IMR-90 (cell line): Measurements from ENCODE around the gene KIF16B. TPM values are rescaled to one million over a fixed set of nuclear protein-coding genes. Genes with fewer than 3 reads are reported as not detected.

Experiments
- ATAC-seq: fragments of 200-7000 bp; cut with Tn5 transposase; 2 replicates; pipeline ENCODE4 v1.9.1; 2020; ENCODE audit warnings: low read depth, mild to moderate bottlenecking, moderate library complexity
- BruUV-seq: library from RNA; stranded (reverse); fragments of 400-500 nt; replicated peaks from 2 replicates; lab custom pipeline; 2021; lab: Mats Ljungman, UMichigan
- CTCF ChIA-PET: fragments of 300-600 bp; formaldehyde crosslinking; extraction: SDS; loops from one replicate; lab custom pipeline; 2021; ENCODE audit warnings: antibody characterized with exemption; lab: Yijun Ruan, JAX
- POLR2A ChIA-PET: fragments of 300-600 bp; sonication (Branson Sonifier 250); formaldehyde crosslinking; loops from one replicate; lab custom pipeline; 2022; ENCODE audit warnings: antibody characterized with exemption; ENCODE audit not compliant: unreplicated experiment; lab: Charles Lee
- DNase-seq: peaks from one replicate; pipeline ENCODE4 v3.0.0; 2013
- H2AFZ ChIP-seq: replicated peaks from 2 replicates; pipeline ENCODE3; 2013; ENCODE audit warnings: low read length, mild to moderate bottlenecking; ENCODE audit not compliant: poor library complexity
- H2AK5ac ChIP-seq: 2 replicates; pipeline ENCODE4 v1.6.1; 2013; ENCODE audit warnings: low read depth, low read length, inconsistent platforms
- H2AK9ac ChIP-seq: replicated peaks from 2 replicates; pipeline ENCODE3; 2013; ENCODE audit warnings: mild to moderate bottlenecking, low read depth, low read length, moderate library complexity; ENCODE audit not compliant: poor library complexity
- H2BK120ac ChIP-seq: 2 replicates; pipeline ENCODE4 v1.6.1; 2013; ENCODE audit warnings: low read depth, low read length, inconsistent platforms
- H2BK15ac ChIP-seq: 3 replicates; pipeline ENCODE4 v1.6.1; 2013; ENCODE audit warnings: low read depth, low read length, inconsistent platforms
- H2BK20ac ChIP-seq: 2 replicates; pipeline ENCODE4 v1.6.1; 2013; ENCODE audit warnings: low read depth, mild to moderate bottlenecking, inconsistent platforms, low read length, moderate library complexity
- H2BK5ac ChIP-seq: 2 replicates; pipeline ENCODE4 v1.6.1; 2013; ENCODE audit warnings: mild to moderate bottlenecking, low read depth, low read length, inconsistent platforms; ENCODE audit not compliant: poor library complexity, severe bottlenecking
- H3K14ac ChIP-seq: replicated peaks from 2 replicates; pipeline ENCODE4 v1.6.1; 2013; ENCODE audit warnings: low read depth, low read length, inconsistent platforms
- H3K18ac ChIP-seq: 2 replicates; pipeline ENCODE4 v1.6.1; 2013; ENCODE audit warnings: low read depth, low read length, control low read depth
- H3K23ac ChIP-seq: 2 replicates; pipeline ENCODE4 v1.6.1; 2013; ENCODE audit warnings: low read depth, low read length, inconsistent platforms
- H3K27ac ChIP-seq: 2 replicates; pipeline ENCODE4 v1.5.1; 2013; ENCODE audit warnings: mild to moderate bottlenecking, control low read depth, low read length; ENCODE audit not compliant: insufficient read depth
- H3K27me3 ChIP-seq: 2 replicates; pipeline ENCODE4 v1.6.1; 2013; ENCODE audit warnings: low read length; ENCODE audit not compliant: control insufficient read depth, insufficient read depth
- H3K36me3 ChIP-seq: 2 replicates; pipeline ENCODE4 v1.6.1; 2013; ENCODE audit warnings: low read length, mixed read lengths; ENCODE audit not compliant: control insufficient read depth, insufficient read depth
- H3K4ac ChIP-seq: 2 replicates; pipeline ENCODE4 v1.6.1; 2013; ENCODE audit warnings: low read depth, low read length, inconsistent platforms
- H3K4me1 ChIP-seq: 2 replicates; pipeline ENCODE4 v1.6.1; 2013; ENCODE audit warnings: low read length, mixed read lengths; ENCODE audit not compliant: control insufficient read depth, insufficient read depth
- H3K4me2 ChIP-seq: 2 replicates; pipeline ENCODE4 v1.6.1; 2013; ENCODE audit warnings: low read depth, mild to moderate bottlenecking, control low read depth, low read length, moderate library complexity
- H3K4me3 ChIP-seq: 2 replicates; pipeline ENCODE4 v1.5.1; 2013; ENCODE audit warnings: low read depth, mild to moderate bottlenecking, control low read depth, low read length, moderate library complexity; ENCODE audit not compliant: insufficient read depth
- H3K56ac ChIP-seq: 2 replicates; pipeline ENCODE4 v1.6.1; 2013; ENCODE audit warnings: low read length, inconsistent platforms; ENCODE audit not compliant: insufficient read depth; ENCODE audit errors: extremely low read depth
- H3K79me1 ChIP-seq, 2 experiments: 2 replicates each; pipeline ENCODE4 v1.6.1; 2013; ENCODE audit warnings: low read length in 2 of 2, inconsistent platforms in 1 of 2, low read depth in 1 of 2
- H3K9ac ChIP-seq: 2 replicates; pipeline ENCODE4 v1.6.1; 2013; ENCODE audit warnings: low read depth, low read length, control low read depth
- H3K9me1 ChIP-seq: 2 replicates; pipeline ENCODE4 v1.6.1; 2013; ENCODE audit warnings: low read length, inconsistent platforms; ENCODE audit not compliant: insufficient read depth
- H3K9me3 ChIP-seq: 2 replicates; pipeline ENCODE4 v1.6.1; 2013; ENCODE audit warnings: low read length; ENCODE audit not compliant: control insufficient read depth, insufficient read depth
- H4K20me1 ChIP-seq: 2 replicates; pipeline ENCODE4 v1.6.1; 2013; ENCODE audit warnings: low read length, inconsistent platforms; ENCODE audit not compliant: insufficient read depth
- H4K5ac ChIP-seq: 2 replicates; pipeline ENCODE4 v1.6.1; 2013; ENCODE audit warnings: mild to moderate bottlenecking, low read depth, low read length, control low read depth
- H4K8ac ChIP-seq, 2 experiments: 2 replicates each; pipeline ENCODE4 v1.6.1; 2013; ENCODE audit warnings: low read depth in 2 of 2, low read length in 2 of 2, control low read depth in 1 of 2, inconsistent platforms in 1 of 2
- H4K91ac ChIP-seq: 2 replicates; pipeline ENCODE4 v1.6.1; 2013; ENCODE audit warnings: low read depth, low read length, inconsistent platforms; ENCODE audit not compliant: insufficient read depth
- BHLHE40 ChIP-seq: fragments of 150-350 bp; IDR thresholded peaks from 2 replicates; pipeline ENCODE4 v1.6.1; 2016; ENCODE audit warnings: mild to moderate bottlenecking, low read depth, low read length
- CEBPB ChIP-seq: IDR thresholded peaks from 2 replicates; pipeline ENCODE4 v1.6.1; 2012; ENCODE audit warnings: low read depth, low read length, improper control_type of control experiment
- CHD1 ChIP-seq: IDR thresholded peaks from 2 replicates; pipeline ENCODE4 v1.6.1; 2012; ENCODE audit warnings: low read depth, low read length, improper control_type of control experiment
- CTCF ChIP-seq: conservative IDR thresholded peaks from 2 replicates; pipeline ENCODE4 v1.5.1; 2012; ENCODE audit warnings: mild to moderate bottlenecking, low read depth, low read length, improper control_type of control experiment
- ELK1 ChIP-seq: fragments of 150-350 bp; IDR thresholded peaks from 2 replicates; pipeline ENCODE4 v1.6.1; 2016; ENCODE audit warnings: low read depth, mild to moderate bottlenecking, low read length, moderate library complexity, borderline replicate concordance
- FOS ChIP-seq: fragments of 150-350 bp; IDR thresholded peaks from 2 replicates; pipeline ENCODE4 v1.6.1; 2016; ENCODE audit warnings: low read depth, low read length
- MAFK ChIP-seq: IDR thresholded peaks from 2 replicates; pipeline ENCODE4 v1.6.1; 2012; ENCODE audit warnings: low read depth, low read length, improper control_type of control experiment
- MAZ ChIP-seq: IDR thresholded peaks from 2 replicates; pipeline ENCODE4 v1.6.1; 2012; ENCODE audit warnings: low read depth, mild to moderate bottlenecking, low read length, improper control_type of control experiment, moderate library complexity, borderline replicate concordance
- MXI1 ChIP-seq: IDR thresholded peaks from 2 replicates; pipeline ENCODE4 v1.6.1; 2012; ENCODE audit warnings: low read depth, mild to moderate bottlenecking, low read length, moderate library complexity, borderline replicate concordance
- NFE2L2 ChIP-seq: fragments of 150-350 bp; IDR thresholded peaks from 2 replicates; pipeline ENCODE4 v1.6.1; 2016; ENCODE audit warnings: low read depth, mild to moderate bottlenecking, low read length
- POLR2A ChIP-seq: IDR thresholded peaks from 2 replicates; pipeline ENCODE4 v1.6.1; 2012; ENCODE audit warnings: mild to moderate bottlenecking, low read depth, low read length
- RAD21 ChIP-seq: IDR thresholded peaks from 2 replicates; pipeline ENCODE4 v1.6.1; 2012; ENCODE audit warnings: low read length, improper control_type of control experiment
- RCOR1 ChIP-seq: IDR thresholded peaks from 2 replicates; pipeline ENCODE4 v1.6.1; 2012; ENCODE audit warnings: mild to moderate bottlenecking, low read length, improper control_type of control experiment; ENCODE audit not compliant: insufficient replicate concordance
- RFX5 ChIP-seq: IDR thresholded peaks from 2 replicates; pipeline ENCODE4 v1.8.0; 2012; ENCODE audit warnings: low read depth, mild to moderate bottlenecking, low read length, moderate library complexity
- SMC3 ChIP-seq: fragments of 150-350 bp; IDR thresholded peaks from 2 replicates; pipeline ENCODE4 v1.6.1; 2016; ENCODE audit warnings: low read depth, mild to moderate bottlenecking, antibody characterized with exemption, low read length, moderate library complexity
- USF2 ChIP-seq: fragments of 150-350 bp; IDR thresholded peaks from 2 replicates; pipeline ENCODE4 v1.6.1; 2017; ENCODE audit warnings: mild to moderate bottlenecking, antibody characterized with exemption, low read length, low read depth
- WGBS, 2 experiments: methylation state at CpG; one replicate each; pipeline versions ENCODE4 v1.1.5 to v1.1.7; 2013; ENCODE audit warnings: missing lambda C conversion rate in 2 of 2; ENCODE audit not compliant: insufficient read length in 1 of 2; ENCODE audit errors: extremely low coverage in 2 of 2; 5-methylcytosine and 5-hydroxymethylcytosine counted together
- dilution Hi-C: fragments of 300-500 bp; cut with HindIII; formaldehyde crosslinking; loops from one replicate; pipeline ENCODE4 v1.14.3; 2018; ENCODE audit warnings: low sequenced_read_pairs; ENCODE audit not compliant: unreplicated experiment
- in situ Hi-C: fragments of 300-500 bp; cut with MboI; formaldehyde crosslinking; loops from 3 replicates; pipeline ENCODE4 v1.14.3; 2019; ENCODE audit warnings: low sequenced_read_pairs, inconsistent platforms, mixed read lengths
- intact Hi-C: fragments of 100-400 bp; cut with micrococcal nuclease; formaldehyde crosslinking; loops from 2 replicates; pipeline ENCODE4 v1.10.0; 2022
- polyA plus RNA-seq, 3 experiments: library from polyadenylated mRNA; depleted of rRNA; stranded (reverse); fragments of >200 nt; gene quantifications; 2 replicates each; pipeline ENCODE4 v1.2.3, GENCODE V29; 2012; ENCODE audit warnings: low replicate concordance in 1 of 3
- total RNA-seq: library from RNA; depleted of rRNA; stranded (reverse); fragments of >200 nt; gene quantifications from 2 replicates; pipeline ENCODE4 v1.2.3, GENCODE V29; 2012

Gene KIF16B
- total and polyA plus RNA-seq, 2 of the 4 experiments (the other 2 are of a cell fraction) = 4.7 to 10.0 TPM

GRCh38 chr20:16537918-16538317 is 35.3 kb downstream of the KIF16B start:
- Histone ChIP-seq H2BK5ac (no peak overlapping the region), H3K4me2 (no peak overlapping the region), H3K56ac (no peak overlapping the region), H2BK120ac (no peak overlapping the region), H3K27ac (no peak overlapping the region), H4K91ac (no peak overlapping the region), H3K9me1 (peaks cover 7% of the 10 kb centered on the region; the same call in 1 of the 2 replicates), H2AFZ (no peak overlapping the region), H2AK9ac (no peak overlapping the region), H2BK20ac (no peak overlapping the region), H3K36me3 (no peaks in the 10 kb centered on the region), H4K5ac (no peak overlapping the region), H3K9me3 (no peaks in the 10 kb centered on the region), H3K4ac (no peak overlapping the region), H3K4me3 (no peak overlapping the region), H4K8ac (no peak overlapping the region), H2BK15ac (no peak overlapping the region), H3K23ac (no peak overlapping the region), H4K20me1 (no peaks in the 10 kb centered on the region), H3K27me3 (no peaks in the 10 kb centered on the region), H3K9ac (no peak overlapping the region), H3K14ac (no peak overlapping the region), H3K18ac (no peak overlapping the region), H3K4me1 (peaks cover 6% of the 10 kb centered on the region; the same call in 1 of the 2 replicates), H3K79me1 (peaks cover 7 to 13% of the 10 kb centered on the region in 2 experiments; a peak in 3 of 4 replicates), H2AK5ac (no peak overlapping the region)
- no peak for TF ChIP-seq FOS
- TF ChIP-seq MAZ = no peak
- TF ChIP-seq CHD1 = no peak
- no peak for TF ChIP-seq BHLHE40
- no peak for TF ChIP-seq RFX5
- no peak for TF ChIP-seq USF2
- TF ChIP-seq SMC3 = no peak
- TF ChIP-seq RCOR1 = no peak
- TF ChIP-seq CEBPB = no peak
- no peak for TF ChIP-seq CTCF
- no peak for TF ChIP-seq NFE2L2
- TF ChIP-seq MXI1 = no peak
- TF ChIP-seq RAD21 = no peak
- no peak for TF ChIP-seq MAFK
- no peak for TF ChIP-seq POLR2A
- no peak for TF ChIP-seq ELK1
- ChIA-PET POLR2A (no interaction called here), CTCF (no interaction called here)
- intact Hi-C loops (no loop called here), dilution Hi-C loops (no loop called here), in situ Hi-C loops (no loop called here)
- no TSS peak for BruUV-seq
- ATAC-seq = no peak
- DNase-seq = no peak
- whole genome bisulfite sequencing, 2 experiments = no CpG with 5 or more reads among the region's 2 CpGs
